Esophagus muscularis mucosa (tissue), 4 donors: Measurements from ENCODE around the gene STEAP4.

Experiments used
- EP300 ChIP-seq: sonication (generic); formaldehyde crosslinking; IDR thresholded peaks from one replicate; pipeline ENCODE4 v1.6.1; 2017; ENCODE audit warnings: antibody characterized with exemption
- POLR2AphosphoS5 ChIP-seq, 2 donors: sonication (generic); formaldehyde crosslinking; IDR thresholded peaks; one replicate each; pipeline ENCODE4 v1.6.1; 2017; ENCODE audit warnings: antibody characterized with exemption in 2 of 2
- TF ChIP-seq, protein P1 (sequence below), 3 experiments: fragments of 200-600 bp in 2 of 3; fragments of 450-650 bp in 1 of 3; sonication (generic) in 2 of 3; IDR thresholded peaks; one replicate each; pipeline ENCODE4 v1.5.1; 2017 to 2019; ENCODE audit warnings: antibody characterized with exemption in 3 of 3, mild to moderate bottlenecking in 2 of 3, moderate library complexity in 1 of 3

DNA sequence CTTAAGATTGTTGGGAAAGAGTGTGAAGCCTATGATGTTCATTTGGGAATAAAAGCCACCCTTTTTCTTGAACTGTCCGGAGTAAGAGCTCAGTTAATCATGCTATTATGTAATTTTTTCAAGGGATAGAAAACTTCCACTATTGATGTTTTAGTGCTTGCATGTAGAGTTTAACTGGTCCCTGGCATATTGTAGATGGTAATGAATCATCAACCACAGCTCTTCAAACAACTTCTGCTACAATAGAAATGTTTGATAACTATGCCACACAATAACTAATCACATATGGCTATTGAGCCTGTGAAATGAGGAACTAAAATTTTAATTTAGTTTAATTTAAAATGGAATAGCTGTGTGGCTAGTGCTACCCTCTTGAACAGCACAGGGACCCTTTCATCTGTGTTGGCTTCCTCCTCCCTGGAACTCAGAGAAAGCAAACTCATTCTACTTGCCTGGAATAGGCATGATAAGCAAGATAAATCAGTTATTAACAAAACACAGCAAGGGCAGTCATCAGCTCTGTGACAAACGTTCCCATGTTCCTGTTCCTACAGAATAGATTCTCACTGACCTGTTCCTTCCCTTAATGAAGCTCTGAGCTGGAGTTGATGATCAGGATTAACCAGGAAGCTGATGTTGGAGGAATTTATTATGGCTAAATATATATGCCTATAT lies 82.0 kb downstream of the STEAP4 start:
- TF ChIP-seq EP300 (no peak), POLR2AphosphoS5 (IDR thresholded peaks at IDR 0.05) (no peak)
- TF ChIP-seq, protein P1, sequence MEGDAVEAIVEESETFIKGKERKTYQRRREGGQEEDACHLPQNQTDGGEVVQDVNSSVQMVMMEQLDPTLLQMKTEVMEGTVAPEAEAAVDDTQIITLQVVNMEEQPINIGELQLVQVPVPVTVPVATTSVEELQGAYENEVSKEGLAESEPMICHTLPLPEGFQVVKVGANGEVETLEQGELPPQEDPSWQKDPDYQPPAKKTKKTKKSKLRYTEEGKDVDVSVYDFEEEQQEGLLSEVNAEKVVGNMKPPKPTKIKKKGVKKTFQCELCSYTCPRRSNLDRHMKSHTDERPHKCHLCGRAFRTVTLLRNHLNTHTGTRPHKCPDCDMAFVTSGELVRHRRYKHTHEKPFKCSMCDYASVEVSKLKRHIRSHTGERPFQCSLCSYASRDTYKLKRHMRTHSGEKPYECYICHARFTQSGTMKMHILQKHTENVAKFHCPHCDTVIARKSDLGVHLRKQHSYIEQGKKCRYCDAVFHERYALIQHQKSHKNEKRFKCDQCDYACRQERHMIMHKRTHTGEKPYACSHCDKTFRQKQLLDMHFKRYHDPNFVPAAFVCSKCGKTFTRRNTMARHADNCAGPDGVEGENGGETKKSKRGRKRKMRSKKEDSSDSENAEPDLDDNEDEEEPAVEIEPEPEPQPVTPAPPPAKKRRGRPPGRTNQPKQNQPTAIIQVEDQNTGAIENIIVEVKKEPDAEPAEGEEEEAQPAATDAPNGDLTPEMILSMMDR (IDR thresholded peaks at IDR 0.05): no peak
